ENCODE data around the gene PEDS1. TPM values are rescaled to one million over a fixed set of nuclear protein-coding genes. Genes with fewer than 3 reads are reported as not detected.

PEDS1 gene
- total RNA-seq, 1 donor from 2014 or later: 39.7 TPM

- no peak for DNase-seq (ENCODE audit: low spot score)
- peak overlapping the region; percentile 92 for H3K4me3 Mint-ChIP-seq (ENCODE audit: unreplicated experiment)
- H3K27me3 Mint-ChIP-seq (ENCODE audit: unreplicated experiment): peaks cover 2% of the 10 kb centered on the region
- peaks cover 4% of the 10 kb centered on the region for H3K36me3 Mint-ChIP-seq (ENCODE audit: low read depth, unreplicated experiment)
- H3K4me1 Mint-ChIP-seq (ENCODE audit: unreplicated experiment): peaks cover 23% of the 10 kb centered on the region
- no peaks in the 10 kb centered on the region for H3K9me3 Mint-ChIP-seq (ENCODE audit: unreplicated experiment)
- TF ChIP-seq CTCF (IDR thresholded peaks at IDR 0.05; ENCODE audit: unreplicated experiment): no peak
- H3K27ac Mint-ChIP-seq (ENCODE audit: unreplicated experiment): no peak overlapping the region
Observed at GRCh38 chr20:50193199-50193835, 39.8 kb upstream of the PEDS1 start.

GRCh38 chr20:50192364-50193198 is 39.1 kb upstream of the PEDS1 start:
- Mint-ChIP-seq H3K27me3 (ENCODE audit: unreplicated experiment) (peaks cover 7% of the 10 kb centered on the region), H3K4me1 (ENCODE audit: unreplicated experiment) (peaks cover 23% of the 10 kb centered on the region), H3K9me3 (ENCODE audit: unreplicated experiment) (no peaks in the 10 kb centered on the region), H3K36me3 (ENCODE audit: low read depth, unreplicated experiment) (peaks cover 4% of the 10 kb centered on the region), H3K27ac (ENCODE audit: unreplicated experiment) (peak overlapping the region; percentile 11), H3K4me3 (ENCODE audit: unreplicated experiment) (peak overlapping the region; percentile 92)
- no peak for TF ChIP-seq CTCF (IDR thresholded peaks at IDR 0.05; ENCODE audit: unreplicated experiment)
- DNase-seq (ENCODE audit: low spot score): peak; percentile 61

- H3K27ac Mint-ChIP-seq (ENCODE audit: unreplicated experiment): peak overlapping the region; percentile 11
- peak; percentile 61 for TF ChIP-seq CTCF (IDR thresholded peaks at IDR 0.05; ENCODE audit: unreplicated experiment)
- peak overlapping the region; percentile 92 for H3K4me3 Mint-ChIP-seq (ENCODE audit: unreplicated experiment)
- peak; percentile 70 for DNase-seq (ENCODE audit: low spot score)
- peaks cover 7% of the 10 kb centered on the region for H3K27me3 Mint-ChIP-seq (ENCODE audit: unreplicated experiment)
- H3K9me3 Mint-ChIP-seq (ENCODE audit: unreplicated experiment): no peaks in the 10 kb centered on the region
- H3K36me3 Mint-ChIP-seq (ENCODE audit: low read depth, unreplicated experiment): peaks cover 4% of the 10 kb centered on the region
- H3K4me1 Mint-ChIP-seq (ENCODE audit: unreplicated experiment): peaks cover 23% of the 10 kb centered on the region
Observed at GRCh38 chr20:50191544-50192363, 38.2 kb upstream of the PEDS1 start.

- peaks cover 4% of the 10 kb centered on the region for H3K36me3 Mint-ChIP-seq (ENCODE audit: low read depth, unreplicated experiment)
- no peaks in the 10 kb centered on the region for H3K9me3 Mint-ChIP-seq (ENCODE audit: unreplicated experiment)
- H3K4me3 Mint-ChIP-seq (ENCODE audit: unreplicated experiment): no peak overlapping the region
- DNase-seq (ENCODE audit: low spot score): peak; percentile 53
- no peak for TF ChIP-seq CTCF (IDR thresholded peaks at IDR 0.05; ENCODE audit: unreplicated experiment)
- no peak overlapping the region for H3K27ac Mint-ChIP-seq (ENCODE audit: unreplicated experiment)
- peaks cover 22% of the 10 kb centered on the region for H3K4me1 Mint-ChIP-seq (ENCODE audit: unreplicated experiment)
- H3K27me3 Mint-ChIP-seq (ENCODE audit: unreplicated experiment): peaks cover 8% of the 10 kb centered on the region
Observed at GRCh38 chr20:50191065-50191543, 37.6 kb upstream of the PEDS1 start.

All from endothelial cell (in vitro differentiated cells).